ENCODE data around the gene MORN3. TPM values are rescaled to one million over a fixed set of nuclear protein-coding genes. Genes with fewer than 3 reads are reported as not detected.

Gene MORN3
- total and polyA plus RNA-seq, 2 donors (not counting 1 experiment from before 2014, with no cell fraction given), result 0.22 to 1.3 TPM

DNA sequence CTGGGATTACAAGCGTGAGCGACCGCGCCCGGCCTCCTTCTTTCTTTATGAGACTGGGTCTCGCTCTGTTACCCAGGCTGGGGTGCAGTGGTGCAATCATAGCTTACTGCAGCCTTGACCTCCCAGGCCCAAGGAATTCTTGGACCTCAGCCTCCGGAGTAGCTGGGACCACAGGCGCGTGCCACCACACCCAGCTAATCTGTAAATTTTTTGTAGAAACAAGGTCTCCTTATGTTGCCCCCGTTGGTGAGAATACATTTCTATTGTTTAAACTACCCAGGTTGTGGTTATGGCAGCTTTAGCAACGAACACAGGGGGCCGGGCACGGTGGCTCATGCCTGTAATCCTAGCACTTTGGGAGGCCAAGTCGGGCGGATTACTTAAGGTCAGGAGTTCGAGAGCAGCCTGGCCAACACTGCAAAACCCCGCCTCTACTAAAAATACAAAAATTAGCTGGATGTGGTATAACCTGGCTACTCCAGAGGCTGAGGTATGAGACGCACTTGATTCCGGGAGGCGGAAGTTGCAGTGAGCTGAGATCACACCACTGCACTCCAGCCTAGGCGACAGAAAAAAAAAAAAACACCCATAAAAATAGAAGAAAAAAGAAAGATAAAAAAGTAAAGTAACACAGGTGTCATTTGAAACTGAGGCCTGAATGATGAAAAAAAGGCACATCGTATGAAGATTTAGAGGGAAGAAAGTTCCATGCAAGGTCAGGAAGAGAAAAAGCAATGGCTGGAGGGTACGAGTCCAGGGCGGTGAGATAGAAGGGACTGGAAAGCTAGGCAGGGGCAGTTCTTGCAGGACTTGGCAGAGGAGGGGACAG is 42.1 kb upstream of the MORN3 start:
- no peaks in the 10 kb centered on the region for H4K20me1 ChIP-seq (ENCODE audit: control insufficient read depth, insufficient read depth, low read length, poor library complexity, severe bottlenecking)
- ATAC-seq (ENCODE audit: low read depth), result no peak
- H3K9me3 Mint-ChIP-seq (ENCODE audit: insufficient read depth), result no peaks in the 10 kb centered on the region

More for the DNA sequence above, 42.1 kb upstream of the MORN3 start:
- DNase-seq, result no peak
- peak overlapping the region; percentile 80 for H3K9ac ChIP-seq (ENCODE audit: low read length)
- peaks cover 8% of the 10 kb centered on the region for H3K79me2 ChIP-seq (ENCODE audit: control insufficient read depth, insufficient read depth, low read length)
- no peaks in the 10 kb centered on the region for H3K9me3 ChIP-seq (ENCODE audit: control extremely low read depth in 1 of 3, control insufficient read depth in 2 of 3, insufficient read depth in 1 of 3, low read length in 2 of 3)
- no peaks in the 10 kb centered on the region for H3K36me3 ChIP-seq (replicated peaks in 1 of 2; ENCODE audit: control extremely low read depth in 1 of 2, control insufficient read depth in 1 of 2, extremely low read depth in 1 of 2, insufficient read depth in 2 of 2, low read length in 1 of 2)
- peaks cover 25% of the 10 kb centered on the region for H3K4me1 Mint-ChIP-seq
- peak overlapping the region; percentile 89 for H3K27ac Mint-ChIP-seq
- intact Hi-C loops (cut with micrococcal nuclease), result loop anchor here (1.0 to 5.0 kb wide), 6 partner anchors 14 to 177 kb away; partner anchors contain the start of genes ORAI1 and PSMD9
- peak overlapping the region; percentile 83 to 97 (median 89) for H3K4me3 ChIP-seq (ENCODE audit: control extremely low read depth in 1 of 5, extremely low read depth in 1 of 5, insufficient read depth in 1 of 5, low read depth in 2 of 5, low read length in 4 of 5)
- TF ChIP-seq, protein P1, sequence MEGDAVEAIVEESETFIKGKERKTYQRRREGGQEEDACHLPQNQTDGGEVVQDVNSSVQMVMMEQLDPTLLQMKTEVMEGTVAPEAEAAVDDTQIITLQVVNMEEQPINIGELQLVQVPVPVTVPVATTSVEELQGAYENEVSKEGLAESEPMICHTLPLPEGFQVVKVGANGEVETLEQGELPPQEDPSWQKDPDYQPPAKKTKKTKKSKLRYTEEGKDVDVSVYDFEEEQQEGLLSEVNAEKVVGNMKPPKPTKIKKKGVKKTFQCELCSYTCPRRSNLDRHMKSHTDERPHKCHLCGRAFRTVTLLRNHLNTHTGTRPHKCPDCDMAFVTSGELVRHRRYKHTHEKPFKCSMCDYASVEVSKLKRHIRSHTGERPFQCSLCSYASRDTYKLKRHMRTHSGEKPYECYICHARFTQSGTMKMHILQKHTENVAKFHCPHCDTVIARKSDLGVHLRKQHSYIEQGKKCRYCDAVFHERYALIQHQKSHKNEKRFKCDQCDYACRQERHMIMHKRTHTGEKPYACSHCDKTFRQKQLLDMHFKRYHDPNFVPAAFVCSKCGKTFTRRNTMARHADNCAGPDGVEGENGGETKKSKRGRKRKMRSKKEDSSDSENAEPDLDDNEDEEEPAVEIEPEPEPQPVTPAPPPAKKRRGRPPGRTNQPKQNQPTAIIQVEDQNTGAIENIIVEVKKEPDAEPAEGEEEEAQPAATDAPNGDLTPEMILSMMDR (IDR thresholded peaks at IDR 0.05), result no peak
- no peak for TF ChIP-seq EZH2 (IDR thresholded peaks at IDR 0.05; ENCODE audit: borderline replicate concordance, insufficient read depth, low read depth, low read length, poor library complexity, severe bottlenecking)
- H2AFZ ChIP-seq (ENCODE audit: insufficient read depth, low read depth, low read length, poor library complexity, severe bottlenecking), result peak overlapping the region; percentile 89
- peak overlapping the region; percentile 48 to 63 for H3K27ac ChIP-seq (ENCODE audit: low read length in 2 of 2)
- 64% methylated on average over 12 of the region's 24 CpGs for WGBS (ENCODE audit: insufficient coverage)
- CTCF ChIA-PET, result interaction anchor here (0.6 to 5.1 kb wide), 19 partner anchors 10 to 311 kb away, joined by 3 to 60 read pairs (median 3); partner anchors contain the start of genes ORAI1, RHOF and RNF34
- peak overlapping the region; percentile 92 for H3K4me2 ChIP-seq (replicated peaks; ENCODE audit: low read depth, low read length, poor library complexity, severe bottlenecking)
- H3K27me3 Mint-ChIP-seq, result no peaks in the 10 kb centered on the region
- H3K27me3 ChIP-seq (replicated peaks in 1 of 4; ENCODE audit: control extremely low read depth in 1 of 4, control insufficient read depth in 3 of 4, insufficient read depth in 4 of 4, low read length in 3 of 4), result no peaks in the 10 kb centered on the region
- H3K4me1 ChIP-seq (ENCODE audit: control insufficient read depth in 2 of 2, insufficient read depth in 2 of 2, low read length in 2 of 2), result peaks cover 22 to 28% of the 10 kb centered on the region in 2 donors
- POLR2A ChIA-PET, result interaction anchor here (1.0 to 1.4 kb wide), 4 partner anchors 70 to 94 kb away, joined by 3 to 4 read pairs (median 3); no protein-coding TSS in a partner anchor
- peak overlapping the region; percentile 92 for H3K4me3 Mint-ChIP-seq

All from B cell (primary cell).